Stimulated activated naive CD8-positive, alpha-beta T cell treated with anti-CD3 and anti-CD28 coated beads, Interleukin-15, amount 100 ng/mL, for 72 hours (primary cell): ENCODE results near the gene A1BG.
"Not testable (repeated sequence)": the region's sequence is repeated elsewhere in the genome, so short reads cannot be mapped to it uniquely, and the experiment has no call there.

Source experiments
- ATAC-seq: fragments of 150-1000 bp; cut with Tn5 transposase; 2 replicates; pipeline ENCODE4 v1.10.0; 2021; ENCODE audit warnings: mild to moderate bottlenecking, moderate library complexity
- DNase-seq, 2 donors: peaks; one replicate each; pipeline ENCODE4 v3.0.0; 2021 to 2022
- H3K27ac Mint-ChIP-seq, 2 donors: one replicate each; pipeline ENCODE4 v1.8.0; 2022; ENCODE audit warnings: mild to moderate bottlenecking in 2 of 2, mixed read lengths in 2 of 2, moderate library complexity in 2 of 2
- H3K27me3 Mint-ChIP-seq: one replicate; pipeline ENCODE4 v1.8.0; 2022; ENCODE audit warnings: mixed read lengths
- H3K4me1 Mint-ChIP-seq: one replicate; pipeline ENCODE4 v1.8.0; 2022; ENCODE audit warnings: mild to moderate bottlenecking, mixed read lengths
- H3K4me3 Mint-ChIP-seq, 2 donors: one replicate each; pipeline ENCODE4 v1.8.0; 2022; ENCODE audit warnings: mild to moderate bottlenecking in 2 of 2, mixed read lengths in 2 of 2, moderate library complexity in 1 of 2
- H3K9me3 Mint-ChIP-seq, 2 donors: one replicate each; pipeline ENCODE4 v1.8.0; 2022; ENCODE audit warnings: mixed read lengths in 2 of 2

Gene A1BG

DNA sequence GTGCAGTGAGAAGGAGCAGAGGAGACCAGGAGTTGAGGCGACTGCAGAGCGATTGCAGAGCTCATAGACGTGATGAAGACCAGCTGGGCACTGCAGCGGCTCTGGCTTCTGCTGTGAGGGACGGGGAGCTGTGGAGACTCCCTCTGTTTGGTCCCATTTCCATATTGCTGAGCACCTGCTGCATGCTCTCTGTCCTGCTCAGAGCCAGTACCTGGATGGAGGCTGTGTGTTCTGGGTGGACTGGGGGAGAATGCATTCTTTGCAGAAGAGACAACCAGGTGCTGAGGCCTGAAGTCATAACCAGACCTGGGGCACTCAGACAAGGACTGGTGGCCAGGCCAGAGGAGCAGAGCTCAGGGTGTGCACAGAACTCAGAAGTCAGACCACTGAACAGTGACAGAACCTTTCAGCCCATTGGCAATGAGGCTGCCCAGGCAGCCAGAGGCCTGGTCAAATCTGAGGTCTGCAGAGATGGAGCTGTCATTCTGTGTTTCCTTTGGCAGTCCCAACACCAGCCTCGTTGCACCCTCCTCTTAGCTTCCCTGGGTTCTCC lies 1.3 kb upstream of the A1BG start:
- Mint-ChIP-seq H3K27me3 (no peaks in the 10 kb centered on the region), H3K27ac (no peak overlapping the region), H3K4me3 (no peak overlapping the region), H3K4me1 (peaks cover 48% of the 10 kb centered on the region), H3K9me3 (peaks cover 0 to 4% of the 10 kb centered on the region in 2 donors)
- ATAC-seq (no peak), DNase-seq (no peak)

DNA sequence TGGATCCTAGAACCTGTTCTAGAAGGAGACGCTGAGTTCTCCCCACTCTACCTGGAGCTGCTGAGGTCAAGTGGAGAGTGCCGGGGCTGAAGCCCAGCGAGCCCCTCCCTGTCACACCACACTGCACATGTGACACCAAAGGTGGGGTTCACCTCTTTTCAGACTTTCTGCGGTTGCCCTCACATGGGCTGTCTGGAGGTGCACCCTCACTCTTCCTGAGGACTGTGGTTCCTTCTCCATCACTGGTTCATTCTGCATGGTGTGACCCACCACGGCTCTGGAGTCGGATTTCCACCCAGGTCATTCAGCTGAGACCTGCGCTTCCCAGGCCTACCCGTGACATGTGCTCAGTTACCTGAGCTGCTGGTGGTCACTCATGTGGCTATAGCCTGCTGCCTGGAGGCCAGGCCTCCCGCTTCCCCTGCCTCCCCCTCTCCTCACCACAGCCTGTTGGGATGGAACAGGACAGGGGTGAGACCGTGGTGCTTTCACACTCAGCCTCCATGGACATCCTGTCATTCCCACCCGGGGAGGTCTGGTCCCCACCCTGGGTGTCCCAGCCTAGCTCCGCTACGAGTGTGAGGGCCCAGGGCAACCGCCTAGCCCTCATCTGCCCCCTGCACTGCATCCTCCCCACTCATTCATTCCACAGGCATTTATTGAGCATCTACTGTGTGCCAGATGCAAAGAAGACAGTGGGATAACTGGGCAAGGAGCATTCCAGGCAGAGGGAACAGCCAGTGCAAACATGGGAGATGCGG lies 605 bp upstream of the A1BG start:
- DNase-seq (no peak), ATAC-seq (no peak)
- Mint-ChIP-seq H3K4me1 (peaks cover 54% of the 10 kb centered on the region), H3K4me3 (no peak overlapping the region), H3K9me3 (peaks cover 0 to 8% of the 10 kb centered on the region in 2 donors), H3K27ac (no peak overlapping the region), H3K27me3 (no peaks in the 10 kb centered on the region)

DNA sequence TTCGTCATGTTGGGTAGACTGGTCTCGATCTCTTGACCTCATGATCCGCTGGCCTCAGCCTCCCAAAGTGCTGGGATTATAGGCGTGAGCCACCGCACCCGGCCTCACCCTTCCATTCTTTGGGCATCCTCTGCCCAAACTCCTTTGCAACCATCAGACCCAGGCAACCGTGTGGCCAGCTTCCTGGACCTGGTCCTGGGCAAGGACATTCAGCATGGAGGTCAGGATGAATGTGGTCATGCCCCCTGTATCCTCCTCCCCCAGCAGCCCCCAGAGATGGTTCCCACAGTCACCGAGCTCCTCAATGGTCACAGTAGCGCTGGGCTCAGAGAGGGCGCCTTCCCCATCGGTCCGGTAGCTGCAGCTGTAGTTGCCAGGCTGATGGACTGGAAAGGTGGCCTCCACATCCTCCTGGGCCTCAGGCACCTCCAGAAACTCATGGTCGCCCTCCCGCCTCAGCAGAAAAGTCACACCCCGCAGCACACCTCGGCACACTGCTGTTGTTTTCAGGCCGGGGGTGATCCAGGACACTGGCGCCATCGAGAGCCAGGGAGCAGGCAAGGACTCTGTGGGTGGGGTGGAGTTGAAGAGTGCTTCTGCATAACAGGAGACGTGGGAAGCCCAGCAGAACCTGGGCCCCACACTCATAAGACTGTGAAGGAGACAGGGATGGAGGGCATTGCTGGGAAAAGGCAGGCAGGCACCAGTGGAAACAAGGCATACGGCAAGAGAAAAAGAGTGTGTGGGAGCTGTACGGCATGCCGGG lies 1.1 kb downstream of the A1BG start:
- Mint-ChIP-seq H3K4me1 (peaks cover 50% of the 10 kb centered on the region), H3K9me3 (peaks cover 0 to 8% of the 10 kb centered on the region in 2 donors), H3K27ac (no peak overlapping the region), H3K27me3 (no peaks in the 10 kb centered on the region), H3K4me3 (no peak overlapping the region)
- no peak for ATAC-seq
- no peak for DNase-seq

DNA sequence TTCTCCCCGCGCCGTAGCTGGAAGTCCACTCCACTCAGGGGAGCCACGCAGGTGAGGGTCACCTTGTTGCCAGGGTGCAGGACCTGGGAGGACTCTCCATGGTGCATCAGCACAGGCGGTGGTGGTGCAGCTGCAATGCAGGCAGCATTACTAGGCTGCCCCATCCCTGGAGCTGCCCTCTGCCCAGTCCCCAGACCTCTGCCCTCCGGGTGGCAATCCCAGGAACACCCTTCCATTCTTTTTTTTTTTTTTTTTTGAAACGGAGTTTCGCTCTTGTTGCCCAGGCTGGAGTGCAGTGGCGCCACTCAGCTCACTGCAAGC lies 1.8 kb downstream of the A1BG start:
- peaks cover 0 to 8% of the 10 kb centered on the region in 2 donors for H3K9me3 Mint-ChIP-seq
- ATAC-seq (no peak), DNase-seq (no peak)
- peaks cover 49% of the 10 kb centered on the region for H3K4me1 Mint-ChIP-seq
- no peaks in the 10 kb centered on the region for H3K27me3 Mint-ChIP-seq
- no peak overlapping the region for H3K27ac Mint-ChIP-seq
- no peak overlapping the region for H3K4me3 Mint-ChIP-seq

DNA sequence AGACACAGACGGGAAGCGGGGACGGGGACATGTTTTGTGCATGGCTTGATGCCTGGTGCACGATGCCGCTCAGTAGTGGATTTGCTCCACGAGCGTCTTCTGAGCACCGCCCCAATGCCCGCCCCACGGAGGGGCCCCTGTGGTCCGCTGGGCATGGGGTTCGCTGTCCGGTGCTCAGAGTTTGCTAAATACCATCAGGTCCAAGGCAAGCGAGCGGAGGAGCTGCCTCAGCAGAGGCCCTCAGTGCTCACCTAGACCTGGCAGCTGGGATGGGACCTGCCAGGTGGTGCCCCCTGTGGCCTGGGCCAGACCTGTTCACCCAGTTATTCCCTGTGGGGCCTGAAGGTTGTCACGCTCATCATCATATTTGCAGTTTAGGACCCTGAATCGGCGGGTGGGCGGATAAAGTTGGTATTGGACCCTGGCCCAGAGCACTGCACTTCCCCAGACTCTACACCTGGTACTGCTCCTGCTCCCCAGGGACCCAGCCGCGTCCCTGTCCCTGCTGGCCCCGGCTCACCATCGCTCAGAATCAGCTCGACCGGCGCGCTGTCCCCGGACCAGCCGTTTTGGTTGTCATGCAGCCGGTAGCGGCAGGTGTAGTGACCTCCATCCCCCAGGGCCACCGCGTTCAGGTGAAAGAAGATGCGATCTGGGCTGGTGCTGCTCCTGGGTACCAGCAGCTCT lies 2.3 kb downstream of the A1BG start:
- DNase-seq (no peak), ATAC-seq (no peak)
- H3K27me3 Mint-ChIP-seq: no peaks in the 10 kb centered on the region
- no peak overlapping the region for H3K27ac Mint-ChIP-seq
- peaks cover 49% of the 10 kb centered on the region for H3K4me1 Mint-ChIP-seq
- H3K4me3 Mint-ChIP-seq: peak overlapping the region in 1 of 2 donors; percentile 37
- peaks cover 0 to 8% of the 10 kb centered on the region in 2 donors for H3K9me3 Mint-ChIP-seq

DNA sequence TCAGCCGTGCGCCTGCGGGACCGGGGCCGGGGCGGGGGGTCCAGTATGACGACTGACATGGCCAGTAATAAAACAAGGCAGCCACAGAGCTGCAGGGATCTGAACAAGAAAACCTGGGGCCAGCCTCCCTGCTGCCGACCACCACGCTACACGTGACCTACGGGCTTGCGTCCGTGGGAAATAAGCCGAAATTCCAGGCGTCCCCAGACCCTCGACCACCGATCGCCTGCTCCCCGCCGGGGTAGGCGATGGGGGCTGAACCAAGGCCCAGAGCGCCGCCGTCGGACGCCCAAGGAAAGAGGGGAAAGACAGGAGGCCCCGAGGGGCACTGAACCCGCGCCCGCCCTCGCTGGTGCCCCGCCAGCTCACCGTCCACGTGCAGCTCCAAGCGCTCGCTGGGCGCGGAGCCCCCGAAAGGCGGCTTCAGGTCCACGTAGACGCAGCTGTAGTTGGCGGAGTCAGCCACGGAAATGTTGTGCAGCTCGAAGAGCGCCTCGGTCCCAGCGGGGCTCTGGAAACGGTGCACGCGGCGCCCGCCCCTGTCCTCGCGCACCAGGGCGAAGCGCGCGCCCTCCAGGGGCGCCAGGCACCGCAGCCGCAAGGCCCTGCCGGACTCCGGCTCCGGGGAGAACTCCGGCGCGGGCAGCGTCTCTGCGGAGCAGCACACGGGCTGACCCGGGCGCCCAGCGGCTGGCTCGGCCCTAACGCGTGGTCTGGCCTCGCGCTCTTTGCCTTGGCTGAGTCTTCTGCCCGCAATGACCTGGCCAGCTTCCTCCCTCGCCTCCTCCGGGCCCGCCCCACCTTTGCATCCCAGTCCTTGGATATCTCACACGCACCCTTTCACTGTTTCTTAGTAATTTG lies 3.1 kb downstream of the A1BG start:
- peaks cover 0 to 8% of the 10 kb centered on the region in 2 donors for H3K9me3 Mint-ChIP-seq
- peak overlapping the region in 1 of 2 donors; percentile 66 for H3K4me3 Mint-ChIP-seq
- no peaks in the 10 kb centered on the region for H3K27me3 Mint-ChIP-seq
- H3K27ac Mint-ChIP-seq: peak overlapping the region in 1 of 2 donors; percentile 96
- peaks cover 48% of the 10 kb centered on the region for H3K4me1 Mint-ChIP-seq
- no peak for ATAC-seq
- DNase-seq: peak in 1 of 2 donors; percentile 7

DNA sequence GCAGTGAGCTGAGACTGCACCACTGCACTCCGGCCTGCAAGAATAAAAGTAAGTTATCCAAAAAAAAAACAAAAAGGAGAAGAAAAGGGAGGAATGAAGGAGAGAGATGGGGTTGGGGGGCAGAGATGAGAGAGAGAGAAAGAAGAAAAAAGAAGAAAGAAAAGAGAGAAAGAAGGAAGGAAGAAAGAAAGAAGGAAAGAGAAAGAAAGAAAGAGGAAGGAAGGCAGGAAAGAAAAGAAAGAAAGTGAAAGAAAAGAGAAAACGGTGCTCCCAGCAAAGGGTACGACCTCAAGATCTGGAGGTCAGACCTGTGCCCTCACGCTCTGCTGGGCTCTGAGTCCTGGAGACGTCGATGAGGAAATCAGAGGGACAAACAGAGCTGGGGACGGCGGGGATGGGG lies 3.7 kb downstream of the A1BG start:
- H3K27me3 Mint-ChIP-seq: no peaks in the 10 kb centered on the region
- peaks cover 44% of the 10 kb centered on the region for H3K4me1 Mint-ChIP-seq
- H3K27ac Mint-ChIP-seq: peak overlapping the region in 1 of 2 donors; percentile 96
- DNase-seq: no peak
- H3K9me3 Mint-ChIP-seq: peaks cover 0 to 8% of the 10 kb centered on the region in 2 donors
- ATAC-seq: no peak
- H3K4me3 Mint-ChIP-seq: peak overlapping the region; percentile 66 to 75

DNA sequence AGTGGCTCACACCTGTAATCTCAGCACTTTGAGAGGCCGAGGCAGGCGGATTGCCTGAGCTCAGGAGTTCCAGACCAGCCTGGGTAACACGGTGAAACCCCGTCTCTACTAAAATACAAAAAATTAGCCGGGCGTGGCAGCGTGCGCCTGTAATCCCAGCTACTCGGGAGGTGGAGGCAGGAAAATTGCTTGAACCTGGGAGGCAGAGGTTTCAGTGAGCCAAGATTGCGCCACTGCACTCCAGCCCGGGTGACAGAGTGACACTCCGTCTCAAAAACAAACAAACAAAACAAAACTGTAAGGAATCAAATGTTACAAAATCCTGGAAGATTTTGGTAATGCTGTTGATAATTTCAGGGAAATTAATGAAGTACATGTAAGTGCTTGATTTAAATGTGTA lies 5.2 kb downstream of the A1BG start:
- peak; percentile 6 for ATAC-seq
- peaks cover 44% of the 10 kb centered on the region for H3K4me1 Mint-ChIP-seq
- peak overlapping the region in 1 of 2 donors; percentile 89 for H3K27ac Mint-ChIP-seq
- not testable (repeated sequence) for H3K9me3 Mint-ChIP-seq, DNase-seq, H3K27me3 Mint-ChIP-seq
- H3K4me3 Mint-ChIP-seq: peak overlapping the region; percentile 93 to 94

DNA sequence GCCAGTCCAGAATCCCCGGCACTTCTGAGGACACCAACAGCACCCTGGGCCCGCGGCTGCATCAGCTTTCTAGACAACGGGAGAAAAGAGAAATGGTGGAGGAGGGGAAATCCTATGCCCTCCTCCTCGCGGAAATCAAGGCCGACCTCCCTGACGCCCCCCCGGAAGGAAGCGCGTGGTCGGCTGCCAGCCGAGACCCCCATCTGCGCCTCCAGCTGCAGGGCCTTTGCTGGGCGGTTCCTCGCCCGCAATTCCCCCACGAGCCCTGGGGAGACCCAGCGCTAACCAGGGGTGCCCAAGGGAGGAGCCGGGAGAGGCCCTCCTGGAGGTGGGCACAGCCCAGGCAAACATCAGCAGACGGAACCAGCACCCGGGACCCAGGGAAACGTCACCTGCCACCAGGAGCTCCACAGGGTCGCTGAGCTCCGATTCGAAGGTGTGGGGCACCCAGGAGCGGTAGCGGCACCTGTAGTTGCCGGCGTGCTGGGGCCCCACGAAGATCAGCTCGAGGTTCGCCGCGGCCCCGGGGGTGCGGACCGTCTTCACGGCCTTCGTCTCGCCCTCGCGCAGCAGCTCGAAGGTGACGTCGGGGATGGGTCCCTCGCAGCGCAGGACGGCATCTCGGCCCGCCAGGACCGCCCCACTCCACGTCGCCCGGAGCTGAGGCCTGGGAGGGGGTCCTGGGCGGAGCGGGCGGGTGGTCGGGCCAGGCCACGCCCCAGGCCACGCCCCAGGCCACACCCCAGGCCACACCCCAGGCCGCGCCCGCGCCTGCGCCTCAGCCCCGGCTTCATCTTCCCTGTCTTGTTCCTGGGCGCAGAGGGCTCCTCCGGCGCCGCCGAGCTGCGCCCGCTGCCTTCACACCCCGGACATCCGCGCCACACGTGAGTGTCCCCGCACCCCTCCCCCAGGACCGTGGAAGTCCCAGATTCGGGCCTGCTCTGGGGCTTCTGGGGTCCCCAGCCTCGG lies 6.0 kb downstream of the A1BG start:
- ATAC-seq (peak; percentile 94), DNase-seq (peak; percentile 78 to 79)
- Mint-ChIP-seq H3K9me3 (peaks cover 0 to 8% of the 10 kb centered on the region in 2 donors), H3K4me1 (peaks cover 41% of the 10 kb centered on the region), H3K4me3 (peak overlapping the region; percentile 93 to 94), H3K27me3 (no peaks in the 10 kb centered on the region), H3K27ac (peak overlapping the region; percentile 89 to 94)

DNA sequence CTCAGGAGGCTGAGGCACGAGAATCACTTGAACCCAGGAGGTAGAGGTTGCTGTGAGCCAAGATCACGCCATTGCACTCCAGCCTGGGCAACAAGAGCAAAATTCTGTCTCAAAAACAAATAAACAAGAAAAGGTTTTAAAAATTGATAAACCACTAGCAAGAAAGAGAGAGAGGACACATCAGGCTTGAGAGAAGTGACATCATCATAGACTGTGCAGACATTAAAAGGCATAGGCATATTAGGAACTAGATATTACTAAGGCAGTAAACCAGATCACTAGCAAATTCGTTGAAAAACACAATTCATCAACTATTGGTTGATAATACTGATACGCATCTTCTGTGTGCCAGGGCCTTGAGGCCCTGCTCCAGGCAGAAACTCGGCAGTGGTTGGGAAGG lies 7.7 kb downstream of the A1BG start:
- H3K9me3 Mint-ChIP-seq: peaks cover 0 to 8% of the 10 kb centered on the region in 2 donors
- peaks cover 35% of the 10 kb centered on the region for H3K4me1 Mint-ChIP-seq
- H3K27ac Mint-ChIP-seq: peak overlapping the region in 1 of 2 donors; percentile 87
- no peaks in the 10 kb centered on the region for H3K27me3 Mint-ChIP-seq
- ATAC-seq: no peak
- peak overlapping the region; percentile 93 to 94 for H3K4me3 Mint-ChIP-seq
- no peak for DNase-seq

DNA sequence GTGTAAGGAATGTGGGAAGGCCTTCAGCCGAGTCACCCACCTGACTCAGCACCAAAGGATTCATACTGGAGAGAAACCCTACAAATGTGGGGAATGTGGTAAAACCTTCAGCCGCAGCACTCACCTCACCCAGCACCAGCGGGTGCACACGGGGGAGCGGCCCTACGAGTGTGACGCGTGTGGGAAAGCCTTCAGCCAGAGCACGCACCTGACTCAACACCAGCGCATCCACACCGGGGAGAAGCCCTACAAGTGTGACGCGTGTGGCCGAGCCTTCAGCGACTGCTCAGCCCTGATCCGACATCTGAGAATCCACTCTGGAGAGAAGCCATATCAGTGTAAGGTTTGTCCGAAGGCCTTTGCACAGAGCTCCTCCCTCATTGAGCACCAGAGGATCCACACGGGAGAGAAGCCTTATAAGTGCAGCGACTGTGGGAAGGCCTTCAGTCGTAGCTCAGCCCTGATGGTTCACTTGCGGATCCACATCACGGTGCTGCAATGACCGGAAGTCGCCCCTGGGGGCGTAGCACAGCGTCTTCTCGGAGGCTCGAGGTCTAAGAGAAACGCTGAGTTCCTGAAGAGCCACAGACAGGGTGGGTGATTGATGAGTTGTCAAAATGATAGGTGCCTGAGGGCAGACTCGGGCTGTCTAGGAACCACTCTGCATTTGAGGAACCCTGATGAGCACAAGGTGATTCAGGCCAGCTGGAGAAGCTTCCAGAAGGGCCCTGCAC lies 14.3 kb downstream of the A1BG start:
- no peak overlapping the region for H3K4me3 Mint-ChIP-seq
- no peaks in the 10 kb centered on the region for H3K9me3 Mint-ChIP-seq
- ATAC-seq (no peak), DNase-seq (no peak)
- no peak overlapping the region for H3K27ac Mint-ChIP-seq
- H3K4me1 Mint-ChIP-seq: peaks cover 13% of the 10 kb centered on the region
- no peaks in the 10 kb centered on the region for H3K27me3 Mint-ChIP-seq

DNA sequence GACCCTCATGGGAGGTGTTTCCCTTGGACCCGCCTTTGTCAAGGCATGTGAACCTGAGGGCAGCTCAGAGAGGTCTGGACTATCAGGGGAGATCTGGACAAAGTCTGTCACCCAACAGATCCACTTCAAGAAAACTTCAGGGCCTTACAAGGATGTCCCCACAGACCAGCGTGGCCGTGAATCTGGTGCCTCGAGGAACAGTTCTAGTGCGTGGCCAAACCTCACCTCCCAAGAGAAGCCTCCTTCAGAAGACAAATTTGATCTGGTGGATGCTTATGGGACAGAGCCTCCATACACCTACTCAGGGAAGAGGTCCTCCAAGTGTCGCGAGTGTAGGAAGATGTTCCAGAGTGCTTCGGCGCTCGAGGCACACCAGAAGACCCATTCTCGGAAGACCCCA lies 15.0 kb downstream of the A1BG start:
- ATAC-seq (no peak), DNase-seq (no peak)
- Mint-ChIP-seq H3K4me1 (peaks cover 13% of the 10 kb centered on the region), H3K4me3 (no peak overlapping the region), H3K27ac (no peak overlapping the region), H3K9me3 (no peaks in the 10 kb centered on the region), H3K27me3 (no peaks in the 10 kb centered on the region)

DNA sequence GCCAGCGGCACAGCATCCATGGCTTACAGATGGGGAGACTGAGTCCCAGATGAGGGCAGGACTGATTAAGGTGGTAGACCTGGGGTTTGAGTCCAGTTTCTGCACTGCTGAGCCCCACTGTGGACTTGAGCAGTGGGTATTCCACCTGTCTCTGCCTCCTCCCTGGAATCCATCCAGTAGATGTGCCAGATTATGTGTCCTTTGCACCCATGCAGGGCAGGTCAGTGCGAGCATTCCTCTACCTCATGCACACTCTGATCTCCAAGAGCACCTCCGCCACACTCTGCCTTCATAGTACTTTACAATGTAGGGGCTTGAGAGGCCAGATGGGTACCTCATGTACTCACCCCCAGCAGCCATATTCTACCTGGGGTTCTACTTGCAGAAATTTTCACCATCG lies 16.5 kb downstream of the A1BG start:
- peaks cover 13% of the 10 kb centered on the region for H3K4me1 Mint-ChIP-seq
- no peaks in the 10 kb centered on the region for H3K27me3 Mint-ChIP-seq
- ATAC-seq (no peak), DNase-seq (no peak)
- no peak overlapping the region for H3K27ac Mint-ChIP-seq
- H3K4me3 Mint-ChIP-seq: no peak overlapping the region
- H3K9me3 Mint-ChIP-seq: no peaks in the 10 kb centered on the region
